Liver (tissue), 3 donors: ENCODE data around the gene MYO5A.

Experiments used
- ATF3 ChIP-seq: IDR thresholded peaks from 2 replicates; pipeline ENCODE4 v1.6.1; 2016; ENCODE audit warnings: antibody characterized with exemption
- EGR1 ChIP-seq, 2 donors: IDR thresholded peaks; 2 replicates each; pipeline ENCODE4 v1.6.1; 2016 to 2018; ENCODE audit warnings: antibody characterized with exemption in 2 of 2, low read depth in 2 of 2
- HNF4A ChIP-seq, 2 donors: conservative IDR thresholded peaks; 2 replicates each; pipeline ENCODE4 v1.6.1; 2016; ENCODE audit warnings: antibody characterized with exemption in 2 of 2, mild to moderate bottlenecking in 2 of 2
- JUND ChIP-seq, 2 donors: IDR thresholded peaks; 2 replicates each; pipeline ENCODE4 v1.6.1; 2016; ENCODE audit warnings: antibody characterized with exemption in 2 of 2
- MAX ChIP-seq: IDR thresholded peaks from 2 replicates; pipeline ENCODE4 v1.6.1; 2016; ENCODE audit warnings: antibody characterized with exemption
- RAD21 ChIP-seq, 2 donors: IDR thresholded peaks; 2 replicates each; pipeline ENCODE4 v1.6.1; 2016; ENCODE audit warnings: antibody characterized with exemption in 2 of 2, mild to moderate bottlenecking in 2 of 2
- SP1 ChIP-seq: IDR thresholded peaks from 2 replicates; pipeline ENCODE4 v1.6.1; 2018; ENCODE audit warnings: antibody characterized with exemption, mild to moderate bottlenecking
- YY1 ChIP-seq: IDR thresholded peaks from 2 replicates; pipeline ENCODE4 v1.6.1; 2016; ENCODE audit warnings: antibody characterized with exemption, mild to moderate bottlenecking
- TF ChIP-seq, protein P1 (sequence below): fragments of 150-350 bp; IDR thresholded peaks from 2 replicates; pipeline ENCODE4 v1.5.1; 2017; ENCODE audit warnings: improper control_type of control experiment, low read depth, low read length; ENCODE audit not compliant: missing input control
- TF ChIP-seq, protein P2 (sequence below): IDR thresholded peaks from 2 replicates; pipeline ENCODE4 v1.6.1; 2016; ENCODE audit warnings: antibody characterized with exemption, mild to moderate bottlenecking
- TF ChIP-seq, protein P3 (sequence below): IDR thresholded peaks from 2 replicates; pipeline ENCODE4 v1.6.1; 2016; ENCODE audit warnings: antibody characterized with exemption
- donor health status: healthy.
- donor health status: healthy.

GRCh38 chr15:52292780-52293392 lies 235.8 kb downstream of the MYO5A start:
- TF ChIP-seq RAD21 (IDR thresholded peaks at IDR 0.05) (no peak), YY1 (no peak), ATF3 (no peak), SP1 (no peak), MAX (no peak), HNF4A (conservative IDR thresholded peaks at IDR 0.05) (no peak), JUND (IDR thresholded peaks at IDR 0.05) (no peak), EGR1 (IDR thresholded peaks at IDR 0.05; ENCODE audit: low read depth in 2 of 2) (no peak)
- TF ChIP-seq, protein P1, sequence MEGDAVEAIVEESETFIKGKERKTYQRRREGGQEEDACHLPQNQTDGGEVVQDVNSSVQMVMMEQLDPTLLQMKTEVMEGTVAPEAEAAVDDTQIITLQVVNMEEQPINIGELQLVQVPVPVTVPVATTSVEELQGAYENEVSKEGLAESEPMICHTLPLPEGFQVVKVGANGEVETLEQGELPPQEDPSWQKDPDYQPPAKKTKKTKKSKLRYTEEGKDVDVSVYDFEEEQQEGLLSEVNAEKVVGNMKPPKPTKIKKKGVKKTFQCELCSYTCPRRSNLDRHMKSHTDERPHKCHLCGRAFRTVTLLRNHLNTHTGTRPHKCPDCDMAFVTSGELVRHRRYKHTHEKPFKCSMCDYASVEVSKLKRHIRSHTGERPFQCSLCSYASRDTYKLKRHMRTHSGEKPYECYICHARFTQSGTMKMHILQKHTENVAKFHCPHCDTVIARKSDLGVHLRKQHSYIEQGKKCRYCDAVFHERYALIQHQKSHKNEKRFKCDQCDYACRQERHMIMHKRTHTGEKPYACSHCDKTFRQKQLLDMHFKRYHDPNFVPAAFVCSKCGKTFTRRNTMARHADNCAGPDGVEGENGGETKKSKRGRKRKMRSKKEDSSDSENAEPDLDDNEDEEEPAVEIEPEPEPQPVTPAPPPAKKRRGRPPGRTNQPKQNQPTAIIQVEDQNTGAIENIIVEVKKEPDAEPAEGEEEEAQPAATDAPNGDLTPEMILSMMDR: no peak
- TF ChIP-seq, protein P2, sequence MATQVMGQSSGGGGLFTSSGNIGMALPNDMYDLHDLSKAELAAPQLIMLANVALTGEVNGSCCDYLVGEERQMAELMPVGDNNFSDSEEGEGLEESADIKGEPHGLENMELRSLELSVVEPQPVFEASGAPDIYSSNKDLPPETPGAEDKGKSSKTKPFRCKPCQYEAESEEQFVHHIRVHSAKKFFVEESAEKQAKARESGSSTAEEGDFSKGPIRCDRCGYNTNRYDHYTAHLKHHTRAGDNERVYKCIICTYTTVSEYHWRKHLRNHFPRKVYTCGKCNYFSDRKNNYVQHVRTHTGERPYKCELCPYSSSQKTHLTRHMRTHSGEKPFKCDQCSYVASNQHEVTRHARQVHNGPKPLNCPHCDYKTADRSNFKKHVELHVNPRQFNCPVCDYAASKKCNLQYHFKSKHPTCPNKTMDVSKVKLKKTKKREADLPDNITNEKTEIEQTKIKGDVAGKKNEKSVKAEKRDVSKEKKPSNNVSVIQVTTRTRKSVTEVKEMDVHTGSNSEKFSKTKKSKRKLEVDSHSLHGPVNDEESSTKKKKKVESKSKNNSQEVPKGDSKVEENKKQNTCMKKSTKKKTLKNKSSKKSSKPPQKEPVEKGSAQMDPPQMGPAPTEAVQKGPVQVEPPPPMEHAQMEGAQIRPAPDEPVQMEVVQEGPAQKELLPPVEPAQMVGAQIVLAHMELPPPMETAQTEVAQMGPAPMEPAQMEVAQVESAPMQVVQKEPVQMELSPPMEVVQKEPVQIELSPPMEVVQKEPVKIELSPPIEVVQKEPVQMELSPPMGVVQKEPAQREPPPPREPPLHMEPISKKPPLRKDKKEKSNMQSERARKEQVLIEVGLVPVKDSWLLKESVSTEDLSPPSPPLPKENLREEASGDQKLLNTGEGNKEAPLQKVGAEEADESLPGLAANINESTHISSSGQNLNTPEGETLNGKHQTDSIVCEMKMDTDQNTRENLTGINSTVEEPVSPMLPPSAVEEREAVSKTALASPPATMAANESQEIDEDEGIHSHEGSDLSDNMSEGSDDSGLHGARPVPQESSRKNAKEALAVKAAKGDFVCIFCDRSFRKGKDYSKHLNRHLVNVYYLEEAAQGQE: no peak
- TF ChIP-seq, protein P3, sequence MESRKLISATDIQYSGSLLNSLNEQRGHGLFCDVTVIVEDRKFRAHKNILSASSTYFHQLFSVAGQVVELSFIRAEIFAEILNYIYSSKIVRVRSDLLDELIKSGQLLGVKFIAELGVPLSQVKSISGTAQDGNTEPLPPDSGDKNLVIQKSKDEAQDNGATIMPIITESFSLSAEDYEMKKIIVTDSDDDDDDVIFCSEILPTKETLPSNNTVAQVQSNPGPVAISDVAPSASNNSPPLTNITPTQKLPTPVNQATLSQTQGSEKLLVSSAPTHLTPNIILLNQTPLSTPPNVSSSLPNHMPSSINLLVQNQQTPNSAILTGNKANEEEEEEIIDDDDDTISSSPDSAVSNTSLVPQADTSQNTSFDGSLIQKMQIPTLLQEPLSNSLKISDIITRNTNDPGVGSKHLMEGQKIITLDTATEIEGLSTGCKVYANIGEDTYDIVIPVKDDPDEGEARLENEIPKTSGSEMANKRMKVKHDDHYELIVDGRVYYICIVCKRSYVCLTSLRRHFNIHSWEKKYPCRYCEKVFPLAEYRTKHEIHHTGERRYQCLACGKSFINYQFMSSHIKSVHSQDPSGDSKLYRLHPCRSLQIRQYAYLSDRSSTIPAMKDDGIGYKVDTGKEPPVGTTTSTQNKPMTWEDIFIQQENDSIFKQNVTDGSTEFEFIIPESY: no peak
